Pancreas (tissue), 10 donors: ENCODE measurements around the gene ACSS1. TPM values are rescaled to one million over a fixed set of nuclear protein-coding genes. Genes with fewer than 3 reads are reported as not detected.

Experiments used
- ATAC-seq, 4 donors: fragments of 200-7000 bp; cut with Tn5 transposase; one replicate each; pipeline versions ENCODE4 v1.8.0 to v1.9.1; 2020; ENCODE audit warnings: mild to moderate bottlenecking in 4 of 4, moderate library complexity in 4 of 4
- DNase-seq, 6 donors: peaks; one replicate each; pipeline ENCODE4 v3.0.0-alpha.2; 2020
- FAIRE-seq: peaks from 2 replicates; lab custom pipeline; 2012; peaks lifted over from hg19 to GRCh38; lab: Jason Lieb, UNC
- H3K27ac ChIP-seq, 4 donors: fragments of 200-600 bp; sonication (generic); 1 replicate in 3 of 4; 2 replicates in 1 of 4; pipeline versions ENCODE4 v1.5.0 to v1.8.0; 2020
- H3K27me3 ChIP-seq, 4 donors: fragments of 200-600 bp; one replicate each; pipeline ENCODE4 v1.8.0; 2021
- H3K36me3 ChIP-seq, 3 donors: fragments of 200-600 bp; sonication (generic) in 1 of 3; one replicate each; pipeline versions ENCODE4 v1.5.0 to v1.8.0; 2020 to 2021
- H3K4me1 ChIP-seq, 3 donors: fragments of 200-600 bp; one replicate each; pipeline ENCODE4 v1.8.0; 2021
- H3K4me3 ChIP-seq, 4 donors: fragments of 200-600 bp; sonication (generic) in 2 of 4; one replicate each; pipeline versions ENCODE4 v1.5.0 to v1.8.0; 2020 to 2021
- H3K9me3 ChIP-seq, 4 donors: fragments of 200-600 bp; one replicate each; pipeline ENCODE4 v1.8.0; 2021
- WGBS, 2 donors: extraction: QIAGEN DNeasy Blood & Tissue Kit; methylation state at CpG; one replicate each; pipeline ENCODE4 v1.1.7; 2013; 5-methylcytosine and 5-hydroxymethylcytosine counted together
- intact Hi-C, 3 donors: fragments of 100-400 bp; cut with DNase I; formaldehyde crosslinking; loops; one replicate each; pipeline versions ENCODE4 v1.11.1 to v1.14.2; 2022
- polyA plus RNA-seq, 2 donors: library from polyadenylated mRNA; stranded (reverse); fragments of 200-250 nt; gene quantifications; one replicate each; pipeline ENCODE4 v1.2.3, GENCODE V29; 2013
- total RNA-seq, 6 donors: library from RNA; stranded (reverse); fragmentation: NEBNext Ultra II Directional in 4 of 6; extraction: Animal tissue kit (Norgen Biotek cat#: 25700) in 4 of 6; gene quantifications; one replicate each; pipeline versions ENCODE4 v1.2.1 to v1.2.4, GENCODE V29; 2021 to 2023
- TF ChIP-seq, protein P1 (sequence below), 4 donors: fragments of 200-600 bp; sonication (generic) in 3 of 4; IDR thresholded peaks; one replicate each; pipeline versions ENCODE4 v1.5.0 to v1.8.0; 2021; ENCODE audit warnings: antibody characterized with exemption in 4 of 4
- donor health status: healthy with polysubstance abuse.
- donor health status: DM: no; HTN: no; CAD: no; lungs with moderate emphysema.
- donor health status: DM: no; HTN: no; CAD: no.
- donor health status: control.
- donor health status: control.
- donor health status: Bipolar disorder and iron deficiency.
- donor health status: DM: yes; HTN: yes; CAD: no.
- donor health status: DM: no; HTN: no; CAD: no.
- donor health status: DM: no; HTN: no; CAD: no.
- donor health status: DM: yes; HTN: yes; CAD: no.

Gene ACSS1
- total and polyA plus RNA-seq, 8 donors, result 30.4 to 47.2 (median 36.0) TPM

GRCh38 chr20:24958506-24959385 is 99.2 kb downstream of the ACSS1 start:
- DNase-seq (peak in 2 of 6 donors; percentile 5 to 32), ATAC-seq (no peak), FAIRE-seq (no peak)
- H3K27ac ChIP-seq, result no peak overlapping the region
- no peaks in the 10 kb centered on the region for H3K9me3 ChIP-seq
- intact Hi-C loops, result no loop called here
- no peak overlapping the region for H3K4me3 ChIP-seq
- no peaks in the 10 kb centered on the region for H3K27me3 ChIP-seq
- peaks cover 0 to 11% (median 5%) of the 10 kb centered on the region in 3 donors for H3K36me3 ChIP-seq
- no peaks in the 10 kb centered on the region for H3K4me1 ChIP-seq
- 84 to 90% methylated on average over 20 of the region's 20 CpGs for WGBS, 2 donors
- TF ChIP-seq, protein P1, sequence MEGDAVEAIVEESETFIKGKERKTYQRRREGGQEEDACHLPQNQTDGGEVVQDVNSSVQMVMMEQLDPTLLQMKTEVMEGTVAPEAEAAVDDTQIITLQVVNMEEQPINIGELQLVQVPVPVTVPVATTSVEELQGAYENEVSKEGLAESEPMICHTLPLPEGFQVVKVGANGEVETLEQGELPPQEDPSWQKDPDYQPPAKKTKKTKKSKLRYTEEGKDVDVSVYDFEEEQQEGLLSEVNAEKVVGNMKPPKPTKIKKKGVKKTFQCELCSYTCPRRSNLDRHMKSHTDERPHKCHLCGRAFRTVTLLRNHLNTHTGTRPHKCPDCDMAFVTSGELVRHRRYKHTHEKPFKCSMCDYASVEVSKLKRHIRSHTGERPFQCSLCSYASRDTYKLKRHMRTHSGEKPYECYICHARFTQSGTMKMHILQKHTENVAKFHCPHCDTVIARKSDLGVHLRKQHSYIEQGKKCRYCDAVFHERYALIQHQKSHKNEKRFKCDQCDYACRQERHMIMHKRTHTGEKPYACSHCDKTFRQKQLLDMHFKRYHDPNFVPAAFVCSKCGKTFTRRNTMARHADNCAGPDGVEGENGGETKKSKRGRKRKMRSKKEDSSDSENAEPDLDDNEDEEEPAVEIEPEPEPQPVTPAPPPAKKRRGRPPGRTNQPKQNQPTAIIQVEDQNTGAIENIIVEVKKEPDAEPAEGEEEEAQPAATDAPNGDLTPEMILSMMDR (IDR thresholded peaks at IDR 0.05), result no peak

DNA sequence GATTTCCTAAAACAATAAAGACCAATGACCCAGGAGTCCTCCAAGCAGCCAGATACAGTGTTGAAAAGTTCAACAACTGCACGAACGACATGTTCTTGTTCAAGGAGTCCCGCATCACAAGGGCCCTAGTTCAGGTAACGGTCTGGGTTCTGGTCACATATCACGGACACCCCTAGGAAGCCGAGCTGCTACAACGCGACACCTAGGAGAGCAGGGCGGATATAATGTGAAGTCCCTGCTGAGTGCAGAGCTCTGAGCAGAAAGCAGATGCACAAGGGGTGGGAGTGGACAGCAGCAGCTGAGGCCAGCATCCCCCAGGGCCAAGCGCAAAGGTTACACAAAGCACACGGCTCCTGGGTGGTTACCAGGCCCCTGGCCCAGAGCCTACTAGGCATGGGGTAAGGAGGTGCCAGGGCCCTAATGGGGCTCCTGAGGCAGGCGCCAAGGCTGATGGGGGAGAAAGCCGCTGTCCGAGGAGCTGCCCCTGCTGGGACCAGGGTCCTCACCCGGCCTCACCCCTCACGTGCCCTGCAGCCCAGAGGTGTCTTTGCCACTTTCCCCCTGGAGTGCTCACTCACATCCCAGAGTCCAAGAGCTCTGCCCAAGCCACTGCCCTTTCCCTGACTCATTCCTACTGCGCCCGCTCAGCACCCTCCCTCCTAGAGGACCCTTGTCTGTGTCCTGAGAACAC is 100.5 kb downstream of the ACSS1 start:
- FAIRE-seq (no peak), DNase-seq (peak in 2 of 6 donors; percentile 8 to 41), ATAC-seq (no peak)
- no peak overlapping the region for H3K27ac ChIP-seq
- no peaks in the 10 kb centered on the region for H3K27me3 ChIP-seq
- no peak overlapping the region for H3K4me3 ChIP-seq
- H3K9me3 ChIP-seq, result no peaks in the 10 kb centered on the region
- TF ChIP-seq, protein P1 (IDR thresholded peaks at IDR 0.05), result no peak
- WGBS, 2 donors, result 94 to 97% methylated on average over 18 of the region's 18 CpGs
- intact Hi-C loops, result no loop called here
- no peaks in the 10 kb centered on the region for H3K4me1 ChIP-seq
- peaks cover 0 to 3% (median 0%) of the 10 kb centered on the region in 3 donors for H3K36me3 ChIP-seq

Other genes with a start within 250 kb of the ACSS1 start
- gene CST7, start 108.9 kb downstream of the ACSS1 start, total RNA-seq, result 1 to 10 TPM in 1 of 6 donors, under 1 TPM in 2, not detected in 3; 0.44 to 1.2 (median 0.86) TPM
- 1 to 10 TPM in 1 of 2 donors, under 1 TPM in 1; 0.65 to 1.0 TPM for gene CST7, start 108.9 kb downstream of the ACSS1 start, polyA plus RNA-seq
- gene APMAP, start 65.4 kb downstream of the ACSS1 start, total RNA-seq, result 10 to 100 TPM; 20.8 to 39.2 (median 28.4) TPM
- 10 to 100 TPM; 22.9 to 47.8 TPM for gene APMAP, start 65.4 kb downstream of the ACSS1 start, polyA plus RNA-seq
- under 1 TPM; 0.13 to 0.31 (median 0.23) TPM for gene VSX1, start 24.0 kb upstream of the ACSS1 start, total RNA-seq
- gene VSX1, start 24.0 kb upstream of the ACSS1 start, polyA plus RNA-seq, result under 1 TPM; 0.08 to 0.77 TPM
- 10 to 100 TPM; 31.4 to 63.0 (median 41.6) TPM for gene ENTPD6, start 137.6 kb upstream of the ACSS1 start, total RNA-seq
- gene ENTPD6, start 137.6 kb upstream of the ACSS1 start, polyA plus RNA-seq, result 10 to 100 TPM; 99.0 to 99.3 TPM
- gene PYGB, start 189.9 kb upstream of the ACSS1 start, total RNA-seq, result 10 to 100 TPM; 17.4 to 25.0 (median 23.7) TPM
- 10 to 100 TPM; 37.2 TPM for gene PYGB, start 189.9 kb upstream of the ACSS1 start, polyA plus RNA-seq